NCI-H2029 treated with DMSO at 0.1 percent for 48 hours (cell line): ENCODE data around the gene KCNIP1.
A peak's percentile ranks its signal among the peaks of the same experiment; 100 is the strongest.

Experiments
- DNase-seq: peaks from one replicate; lab custom pipeline; 2025; lab: John Stamatoyannopoulos, UW

KCNIP1 gene

DNA sequence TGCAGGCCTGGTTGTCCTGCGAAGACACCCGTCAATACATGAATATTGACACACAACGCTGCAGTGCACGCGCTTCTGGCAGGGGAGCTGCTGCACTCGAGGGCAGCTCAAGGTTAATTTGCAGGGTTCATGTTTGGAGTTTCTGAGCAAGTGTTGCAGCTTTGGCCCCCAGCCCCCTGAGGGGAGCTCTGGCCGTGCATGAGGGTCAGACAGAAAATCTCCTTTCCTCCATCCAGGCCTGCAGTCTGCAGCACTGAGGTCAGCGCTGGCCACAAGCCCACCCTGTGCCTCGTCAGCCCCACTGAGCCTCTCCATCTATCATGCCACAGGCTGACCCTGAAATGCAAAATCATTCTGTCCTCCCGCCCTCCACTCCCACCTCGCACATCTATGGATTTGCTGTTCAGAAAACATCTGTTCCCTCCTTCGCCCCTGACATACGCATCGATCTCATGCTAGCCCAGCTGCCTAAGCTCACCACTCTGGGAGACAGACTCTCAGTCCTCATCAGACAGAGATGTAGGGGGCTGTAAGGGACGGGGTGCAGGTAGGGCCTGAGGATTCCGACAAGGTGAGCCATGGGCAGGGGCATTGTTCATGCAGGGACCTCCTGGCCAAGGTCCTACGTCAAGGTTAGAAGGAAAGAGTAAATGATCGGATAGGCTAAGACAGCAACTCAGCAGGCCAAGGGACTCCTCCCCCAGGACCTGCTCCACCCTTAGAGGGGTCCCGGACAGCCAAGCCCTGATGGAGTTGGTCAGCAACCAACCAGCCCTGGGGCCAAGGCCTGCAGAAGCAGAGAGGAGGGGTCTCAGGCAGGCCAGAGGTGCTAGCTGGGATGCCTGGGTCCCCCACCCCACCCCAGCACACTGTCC is 125.1 kb downstream of the KCNIP1 start:
- no peak for DNase-seq

GRCh38 chr5:170629566-170630175 is 125.9 kb downstream of the KCNIP1 start:
- DNase-seq, result no peak

DNA sequence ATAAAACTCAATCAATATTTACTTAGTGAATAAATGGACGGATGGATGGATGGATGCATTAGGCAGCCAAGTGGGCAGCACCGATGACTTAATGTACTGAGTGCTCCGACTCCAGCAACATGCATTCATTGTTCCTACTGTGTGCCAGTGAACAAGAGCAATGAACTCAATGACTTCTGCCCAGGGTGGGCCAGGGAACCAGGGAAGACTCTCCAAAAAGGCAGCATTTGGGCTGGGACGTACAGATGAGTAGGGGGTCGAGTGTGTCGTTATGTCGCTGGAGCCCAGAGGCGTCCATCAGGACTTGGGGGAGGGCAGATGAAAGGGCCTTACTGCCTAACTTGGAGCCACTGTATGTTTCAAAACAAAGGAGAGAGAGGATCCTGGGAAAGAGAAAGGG is 126.4 kb downstream of the KCNIP1 start:
- DNase-seq, result no peak

GRCh38 chr5:170630711-170631141 is 126.9 kb downstream of the KCNIP1 start:
- DNase-seq, result no peak

DNA sequence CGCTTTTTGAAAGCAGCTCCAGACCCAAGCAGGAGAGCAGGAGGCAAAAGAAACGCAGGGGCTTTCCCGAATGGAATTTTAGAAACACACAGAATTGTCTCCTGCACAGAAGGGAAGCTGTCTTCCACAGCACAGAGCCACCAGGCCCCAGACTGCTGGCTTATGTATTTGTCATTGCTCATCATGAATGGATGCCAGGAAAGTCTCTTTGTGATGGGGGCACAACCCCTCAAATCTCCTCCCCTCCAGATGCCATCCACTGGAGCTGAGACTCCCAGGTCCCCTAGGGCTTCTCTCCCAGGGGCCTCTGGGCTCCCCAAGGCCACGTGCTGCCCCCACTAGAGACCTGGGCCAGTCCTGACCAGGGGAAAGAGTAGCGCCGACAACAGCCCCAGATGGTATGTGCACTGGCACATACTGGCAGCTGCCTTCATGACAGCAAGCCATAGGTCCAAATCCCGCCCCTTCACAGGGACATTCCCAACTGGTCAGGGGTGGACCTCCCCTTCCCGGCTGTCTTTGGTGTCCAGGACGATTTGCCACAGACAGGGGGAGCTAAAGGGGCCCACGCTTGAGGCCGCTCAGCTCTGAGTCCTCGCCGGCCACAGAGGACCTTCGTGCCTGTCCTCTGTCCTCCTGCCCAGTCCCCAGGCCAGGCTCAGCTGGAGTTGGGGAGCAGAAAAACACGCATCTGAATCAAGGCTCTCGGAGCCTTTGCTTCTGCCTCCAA is 127.8 kb downstream of the KCNIP1 start:
- DNase-seq, result no peak

- DNase-seq, result no peak
These were observed 128.6 kb downstream of the KCNIP1 start for GRCh38 chr5:170632266-170632984.

DNA sequence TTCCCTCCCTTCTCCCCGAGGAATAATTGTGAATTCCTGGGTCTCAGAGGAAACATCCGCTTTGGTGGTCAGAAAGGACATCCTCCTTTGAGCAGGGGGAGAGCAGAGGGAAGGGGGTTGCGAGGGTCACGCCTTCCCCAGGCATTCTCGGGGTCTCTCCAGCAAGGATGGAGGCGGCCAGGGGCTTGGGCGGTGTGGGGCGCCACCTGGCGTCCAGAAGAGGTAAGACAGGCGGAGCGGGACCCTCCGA is 129.1 kb downstream of the KCNIP1 start:
- no peak for DNase-seq

GRCh38 chr5:170633235-170634081 is 129.6 kb downstream of the KCNIP1 start:
- DNase-seq, result peak; percentile 50

- no peak for DNase-seq
These were observed 130.6 kb downstream of the KCNIP1 start for GRCh38 chr5:170634256-170634990.

GRCh38 chr5:170635706-170636105 is 131.9 kb downstream of the KCNIP1 start:
- DNase-seq, result no peak

GRCh38 chr5:170636206-170636605 is 132.4 kb downstream of the KCNIP1 start:
- DNase-seq, result no peak

DNA sequence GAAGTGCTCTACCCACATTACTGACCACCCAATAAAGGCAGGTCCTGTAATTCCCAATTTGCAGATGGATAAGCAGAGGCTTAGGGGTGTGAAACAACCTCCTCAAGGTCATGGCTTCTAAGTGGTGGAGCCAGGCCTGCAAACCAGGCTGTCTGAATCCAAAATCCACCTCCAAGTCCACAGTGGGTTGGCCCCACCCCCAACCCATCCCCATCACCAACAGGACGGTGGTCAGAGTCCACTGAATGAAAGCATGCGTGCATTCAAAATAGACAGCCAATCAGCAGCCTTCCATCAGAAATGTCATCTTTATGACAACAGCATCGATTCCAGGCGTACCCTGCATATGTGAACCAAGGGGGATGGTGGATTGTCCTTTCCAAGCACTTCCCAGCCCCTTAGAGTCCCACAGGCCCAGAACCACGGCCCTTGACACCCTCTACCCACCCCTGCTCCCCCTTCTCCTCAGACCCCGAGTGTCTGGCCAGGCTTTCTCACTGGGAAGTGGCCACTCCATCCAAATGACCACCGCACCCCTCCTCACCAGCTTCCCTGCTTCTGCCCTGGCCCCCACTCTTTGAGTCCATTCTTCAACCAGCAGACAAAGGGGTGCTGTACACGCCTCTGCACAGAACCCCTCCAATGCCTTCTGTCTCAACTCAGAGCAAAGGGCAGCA is 133.1 kb downstream of the KCNIP1 start:
- no peak for DNase-seq

- no peak for DNase-seq
These were observed 134.2 kb downstream of the KCNIP1 start for GRCh38 chr5:170638051-170638450.

DNA sequence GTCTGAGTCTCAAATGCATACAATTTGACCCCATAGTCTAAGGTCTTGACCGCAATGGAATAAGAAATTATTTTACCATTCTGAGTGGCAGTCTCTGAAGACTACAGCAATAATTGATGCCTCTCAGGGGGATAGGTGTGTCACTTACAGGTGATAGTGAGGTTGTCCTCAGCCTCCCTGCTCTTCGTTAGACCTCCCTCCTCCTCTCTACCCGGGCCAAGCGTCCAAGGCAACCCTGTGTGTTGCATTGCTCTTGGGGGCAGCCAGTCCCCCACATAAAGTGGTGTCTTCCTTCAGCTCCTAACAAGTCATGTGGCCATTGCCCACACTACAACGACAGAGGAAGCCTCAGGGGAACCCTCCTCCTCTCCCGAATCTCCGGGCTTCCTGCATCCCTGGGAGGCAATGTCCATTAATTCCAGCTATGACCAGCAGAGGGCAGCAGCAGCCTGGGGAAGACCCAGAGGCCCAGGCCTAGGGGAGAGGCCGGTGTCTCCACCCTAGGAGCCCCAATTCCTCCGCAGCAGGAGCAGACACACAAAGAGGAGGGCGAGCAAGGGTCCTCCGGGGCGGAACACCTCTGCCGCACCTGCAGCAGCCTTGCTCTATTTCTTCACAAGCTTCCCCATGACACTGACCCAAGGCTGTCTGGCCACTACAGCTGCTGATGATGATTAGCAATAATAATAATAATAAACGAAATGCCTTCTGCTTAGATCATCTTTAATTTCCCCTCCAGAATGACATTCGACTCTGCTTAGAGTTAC is 134.8 kb downstream of the KCNIP1 start:
- DNase-seq, result peak; percentile 59

GRCh38 chr5:170639221-170639925 is 135.6 kb downstream of the KCNIP1 start:
- no peak for DNase-seq

- DNase-seq, result no peak
These were observed 137.1 kb downstream of the KCNIP1 start for GRCh38 chr5:170640731-170641588.

- no peak for DNase-seq
These were observed 137.8 kb downstream of the KCNIP1 start for GRCh38 chr5:170641589-170642031.
